ENCODE results near the gene SLC4A8.
"Not testable (repeated sequence)": the region's sequence is repeated elsewhere in the genome, so short reads cannot be mapped to it uniquely, and the experiment has no call there.

The SLC4A8 gene

DNA sequence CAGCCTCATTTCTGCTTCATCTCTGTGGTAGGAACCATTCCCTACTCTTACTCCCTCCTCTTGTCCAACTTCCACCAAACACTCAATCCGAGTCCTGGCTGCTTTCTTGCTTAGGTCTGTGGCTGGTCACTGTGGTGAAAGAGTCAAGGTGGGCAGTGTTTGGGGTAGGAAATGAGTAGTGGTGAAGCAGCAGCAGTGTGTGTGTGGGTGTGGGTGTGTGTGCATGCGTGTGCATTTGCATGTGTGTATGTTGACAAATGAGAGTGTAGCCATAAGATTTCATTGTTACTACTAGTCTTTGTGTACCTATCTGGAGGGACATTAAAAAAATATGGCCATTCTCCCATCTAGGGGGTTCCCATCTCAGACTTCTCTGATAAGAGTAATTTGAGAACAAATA, 87.8 kb downstream of the SLC4A8 start:
- no peak for DNase-seq (ENCODE audit: low read depth)
- TF ChIP-seq CTCF (IDR thresholded peaks at IDR 0.05; ENCODE audit: control insufficient read depth, insufficient read depth, low read depth, low read length, missing control alignments) = no peak
- no peak overlapping the region for H3K4me3 ChIP-seq (ENCODE audit: control insufficient read depth, low read depth, low read length)

DNA sequence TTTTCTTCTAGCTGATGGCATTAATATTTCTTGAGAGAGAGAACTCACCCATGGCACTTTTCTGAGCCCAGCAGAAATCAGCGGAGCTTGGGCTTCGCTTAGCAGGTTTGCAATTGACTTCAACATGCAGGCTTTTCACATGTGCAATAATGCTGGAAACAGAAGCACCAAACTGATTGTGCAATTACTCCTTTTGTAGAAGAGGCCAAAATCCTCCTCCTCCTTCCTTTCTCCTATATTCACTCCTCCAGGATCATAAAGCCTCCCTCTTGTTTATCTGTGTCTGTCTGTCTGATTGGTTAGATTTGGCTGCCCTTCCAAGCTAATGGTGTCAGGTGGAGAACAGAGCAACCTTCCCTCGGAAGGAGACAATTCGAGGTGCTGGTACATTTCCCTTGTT, 90.4 kb downstream of the SLC4A8 start:
- DNase-seq (ENCODE audit: low read depth); H3K4me3 ChIP-seq (ENCODE audit: control insufficient read depth, low read depth, low read length): not testable (repeated sequence)

GRCh38 chr12:51517316-51517715, 92.7 kb downstream of the SLC4A8 start:
- no peak for DNase-seq (ENCODE audit: low read depth)
- H3K4me3 ChIP-seq (ENCODE audit: control insufficient read depth, low read depth, low read length) = no peak overlapping the region
- no peak for TF ChIP-seq CTCF (IDR thresholded peaks at IDR 0.05; ENCODE audit: control insufficient read depth, insufficient read depth, low read depth, low read length, missing control alignments)

DNA sequence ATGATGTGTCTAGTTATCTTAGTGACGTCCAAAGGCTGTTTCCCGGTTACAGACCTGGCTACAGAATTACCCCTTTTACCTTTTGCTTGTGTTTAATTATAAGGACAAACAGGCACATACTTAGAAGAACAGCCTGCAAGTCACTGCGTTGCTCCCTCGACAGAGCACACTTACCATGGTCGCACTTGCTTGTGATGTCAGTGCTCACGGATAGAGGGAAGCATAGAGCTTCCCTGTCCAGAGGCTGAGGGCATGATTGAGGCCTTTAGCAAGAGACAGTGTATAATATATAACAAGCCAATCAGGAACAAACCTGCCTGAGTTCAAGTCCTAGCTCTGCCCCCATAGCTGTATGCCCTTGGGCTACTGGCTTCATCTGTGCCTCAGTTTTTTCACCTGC, 93.2 kb downstream of the SLC4A8 start:
- no peak for DNase-seq (ENCODE audit: low read depth)
- no peak overlapping the region for H3K4me3 ChIP-seq (ENCODE audit: control insufficient read depth, low read depth, low read length)
- no peak for TF ChIP-seq CTCF (IDR thresholded peaks at IDR 0.05; ENCODE audit: control insufficient read depth, insufficient read depth, low read depth, low read length, missing control alignments)

GRCh38 chr12:51519755-51520154, 95.1 kb downstream of the SLC4A8 start:
- no peak for TF ChIP-seq CTCF (IDR thresholded peaks at IDR 0.05; ENCODE audit: control insufficient read depth, insufficient read depth, low read depth, low read length, missing control alignments)
- H3K4me3 ChIP-seq (ENCODE audit: control insufficient read depth, low read depth, low read length) = no peak overlapping the region
- no peak for DNase-seq (ENCODE audit: low read depth)

- no peak for TF ChIP-seq CTCF (IDR thresholded peaks at IDR 0.05; ENCODE audit: control insufficient read depth, insufficient read depth, low read depth, low read length, missing control alignments)
- no peak for DNase-seq (ENCODE audit: low read depth)
- H3K4me3 ChIP-seq (ENCODE audit: control insufficient read depth, low read depth, low read length) = no peak overlapping the region
Measured at GRCh38 chr12:51520576-51521325, 96.1 kb downstream of the SLC4A8 start.

- no peak for DNase-seq (ENCODE audit: low read depth)
- H3K4me3 ChIP-seq (ENCODE audit: control insufficient read depth, low read depth, low read length) = no peak overlapping the region
- peak; percentile 21 for TF ChIP-seq CTCF (IDR thresholded peaks at IDR 0.05; ENCODE audit: control insufficient read depth, insufficient read depth, low read depth, low read length, missing control alignments)
Measured at GRCh38 chr12:51521554-51522276, 97.1 kb downstream of the SLC4A8 start.

Measured in AG09309 (cell line).